RWPE2 (cell line): ENCODE measurements around the gene UVRAG.

Experiments used
- ATAC-seq: fragments of 200-7000 bp; cut with Tn5 transposase; 3 replicates; pipeline ENCODE4 v1.9.1; 2021; ENCODE audit warnings: low read depth
- DNase-seq: peaks from one replicate; pipeline ENCODE4 v3.0.0-alpha.2; 2020; ENCODE audit warnings: low spot score
- H3K27ac ChIP-seq: fragments of 450-650 bp; 2 replicates; pipeline ENCODE4 v1.5.1; 2017; ENCODE audit warnings: mild to moderate bottlenecking; ENCODE audit not compliant: poor library complexity, severe bottlenecking
- H3K27me3 ChIP-seq: fragments of 250-450 bp; sonication (Bioruptor Pico); 2 replicates; pipeline ENCODE4 v1.5.1; 2021; ENCODE audit warnings: mild to moderate bottlenecking, moderate library complexity; ENCODE audit not compliant: insufficient read depth, poor library complexity, severe bottlenecking
- H3K36me3 ChIP-seq: fragments of 250-450 bp; sonication (Bioruptor Pico); 2 replicates; pipeline ENCODE4 v1.5.1; 2020; ENCODE audit warnings: low read depth, mild to moderate bottlenecking, moderate library complexity
- H3K4me1 ChIP-seq: fragments of 250-450 bp; sonication (Bioruptor Pico); 2 replicates; pipeline ENCODE4 v1.5.1; 2021; ENCODE audit warnings: mild to moderate bottlenecking, moderate library complexity; ENCODE audit not compliant: insufficient read depth, poor library complexity, severe bottlenecking
- H3K4me3 ChIP-seq: fragments of 250-450 bp; sonication (Bioruptor Pico); 2 replicates; pipeline ENCODE4 v1.5.1; 2021; ENCODE audit warnings: mild to moderate bottlenecking, moderate library complexity; ENCODE audit not compliant: severe bottlenecking
- H3K9me3 ChIP-seq: fragments of 250-450 bp; sonication (Bioruptor Pico); 2 replicates; pipeline ENCODE4 v1.5.1; 2021; ENCODE audit warnings: mild to moderate bottlenecking, moderate library complexity; ENCODE audit not compliant: severe bottlenecking
- CTCF ChIP-seq: fragments of 450-650 bp; IDR thresholded peaks from one replicate; pipeline ENCODE4 v1.5.1; 2017; ENCODE audit warnings: mild to moderate bottlenecking, moderate library complexity; ENCODE audit not compliant: poor library complexity, severe bottlenecking

UVRAG gene

GRCh38 chr11:75800728-75801361, 14.2 kb upstream of the UVRAG start:
- H3K27ac ChIP-seq = no peak overlapping the region
- TF ChIP-seq CTCF = no peak
- no peaks in the 10 kb centered on the region for H3K36me3 ChIP-seq
- H3K27me3 ChIP-seq = no peaks in the 10 kb centered on the region
- H3K4me1 ChIP-seq = peaks cover 6% of the 10 kb centered on the region
- ATAC-seq = no peak
- no peaks in the 10 kb centered on the region for H3K9me3 ChIP-seq
- no peak overlapping the region for H3K4me3 ChIP-seq
- peak; percentile 31 for DNase-seq

GRCh38 chr11:75801362-75802020, 13.5 kb upstream of the UVRAG start:
- H3K27me3 ChIP-seq = no peaks in the 10 kb centered on the region
- TF ChIP-seq CTCF = no peak
- ATAC-seq = no peak
- H3K27ac ChIP-seq = no peak overlapping the region
- no peaks in the 10 kb centered on the region for H3K36me3 ChIP-seq
- H3K4me1 ChIP-seq = peaks cover 6% of the 10 kb centered on the region
- DNase-seq = peak; percentile 27
- no peaks in the 10 kb centered on the region for H3K9me3 ChIP-seq
- H3K4me3 ChIP-seq = no peak overlapping the region

GRCh38 chr11:75802021-75802912, 12.7 kb upstream of the UVRAG start:
- Histone ChIP-seq H3K27ac (no peak overlapping the region), H3K4me3 (no peak overlapping the region), H3K9me3 (no peaks in the 10 kb centered on the region), H3K27me3 (no peaks in the 10 kb centered on the region), H3K36me3 (no peaks in the 10 kb centered on the region), H3K4me1 (peaks cover 6% of the 10 kb centered on the region)
- no peak for ATAC-seq
- peak; percentile 35 for DNase-seq
- TF ChIP-seq CTCF = no peak

GRCh38 chr11:75802913-75803820, 11.8 kb upstream of the UVRAG start:
- Histone ChIP-seq H3K36me3 (no peaks in the 10 kb centered on the region), H3K9me3 (no peaks in the 10 kb centered on the region), H3K27me3 (no peaks in the 10 kb centered on the region), H3K4me3 (no peak overlapping the region), H3K4me1 (no peaks in the 10 kb centered on the region), H3K27ac (no peak overlapping the region)
- peak; percentile 84 for ATAC-seq
- peak; percentile 83 for TF ChIP-seq CTCF
- DNase-seq = peak; percentile 28
